GM12878 (cell line): ENCODE measurements around the gene BARHL1. TPM values are rescaled to one million over a fixed set of nuclear protein-coding genes. Genes with fewer than 3 reads are reported as not detected.

Source experiments
- ATAC-seq: fragments of 200-7000 bp; cut with Tn5 transposase; 3 replicates; pipeline ENCODE4 v1.9.1; 2020; ENCODE audit warnings: mild to moderate bottlenecking, moderate library complexity
- BruUV-seq: library from RNA; stranded (reverse); fragments of 400-500 nt; replicated peaks from 2 replicates; lab custom pipeline; 2021; lab: Mats Ljungman, UMichigan
- CTCF ChIA-PET: fragments of 300-600 bp; sonication (Branson Sonifier 250); formaldehyde crosslinking; extraction: SDS; loops from one replicate; lab custom pipeline; 2021; ENCODE audit warnings: inconsistent platforms; lab: Yijun Ruan, JAX
- POLR2A ChIA-PET: fragments of 350-600 bp; formaldehyde crosslinking; extraction: SDS; loops from one replicate; lab custom pipeline; 2021; ENCODE audit warnings: inconsistent platforms; lab: Charles Lee
- RAD21 ChIA-PET: fragments of 300-600 bp; sonication (Branson Sonifier 250); formaldehyde crosslinking; loops from one replicate; lab custom pipeline; 2023; ENCODE audit warnings: antibody characterized with exemption; ENCODE audit not compliant: unreplicated experiment; lab: Charles Lee
- SMC1A ChIA-PET: fragments of 300-600 bp; sonication (Branson Sonifier 250); formaldehyde crosslinking; loops from one replicate; lab custom pipeline; 2023; ENCODE audit not compliant: unreplicated experiment, uncharacterized antibody; lab: Charles Lee
- DNase-seq: peaks from one replicate; pipeline ENCODE4 v3.0.0-alpha.2; 2011; ENCODE audit warnings: low read depth, low spot score
- FAIRE-seq: peaks from 3 replicates; lab custom pipeline; 2011; peaks lifted over from hg19 to GRCh38; lab: Jason Lieb, UNC
- H2AFZ ChIP-seq: 2 replicates; pipeline ENCODE4 v1.6.0; 2011; ENCODE audit warnings: low read depth, low read length, control low read depth; ENCODE audit not compliant: control insufficient read depth
- H3K27ac ChIP-seq: 2 replicates; pipeline ENCODE4 v1.5.1; 2011; ENCODE audit warnings: control low read depth; ENCODE audit not compliant: control insufficient read depth, insufficient read depth
- H3K27me3 ChIP-seq, 2 experiments: replicated peaks in 1 of 2; 2 replicates each; pipeline versions ENCODE4 v1.6.0 to v1.6.1; 2011; ENCODE audit warnings: low read length in 1 of 2; ENCODE audit not compliant: control insufficient read depth in 2 of 2, insufficient read depth in 2 of 2
- H3K36me3 ChIP-seq, 2 experiments: 2 replicates each; pipeline ENCODE4 v1.5.1; 2011; ENCODE audit warnings: low read length in 1 of 2; ENCODE audit not compliant: control insufficient read depth in 2 of 2, insufficient read depth in 2 of 2
- H3K4me1 ChIP-seq: 2 replicates; pipeline ENCODE4 v1.6.1; 2011; ENCODE audit warnings: mild to moderate bottlenecking, low read length, moderate library complexity, mixed read lengths; ENCODE audit not compliant: control insufficient read depth, insufficient read depth
- H3K4me2 ChIP-seq: 2 replicates; pipeline ENCODE4 v1.6.0; 2011; ENCODE audit warnings: control low read depth; ENCODE audit not compliant: control insufficient read depth, insufficient read depth
- H3K4me3 ChIP-seq: fragments of 200-600 bp; sonication (generic); 2 replicates; pipeline ENCODE4 v1.5.1; 2016
- H3K79me2 ChIP-seq: 2 replicates; pipeline ENCODE4 v1.6.0; 2011; ENCODE audit warnings: low read length; ENCODE audit not compliant: control insufficient read depth, insufficient read depth
- H3K9ac ChIP-seq: 2 replicates; pipeline ENCODE4 v1.8.0; 2011; ENCODE audit warnings: low read length, control low read depth, mixed read lengths; ENCODE audit not compliant: control insufficient read depth, insufficient read depth
- H3K9me3 ChIP-seq: replicated peaks from 3 replicates; pipeline ENCODE4 v1.5.1; 2011; ENCODE audit warnings: mild to moderate bottlenecking, low read length; ENCODE audit not compliant: control insufficient read depth, insufficient read depth
- H4K20me1 ChIP-seq: 2 replicates; pipeline ENCODE4 v1.6.0; 2011; ENCODE audit not compliant: control insufficient read depth, insufficient read depth
- IKZF2 ChIP-seq, 2 experiments: fragments of 450-650 bp; IDR thresholded peaks; 2 replicates each; pipeline ENCODE4 v1.6.1; 2017; ENCODE audit warnings: mild to moderate bottlenecking in 2 of 2, moderate library complexity in 2 of 2
- RELB ChIP-seq: fragments of 450-650 bp; IDR thresholded peaks from 2 replicates; pipeline ENCODE4 v1.6.1; 2017; ENCODE audit warnings: low read depth, mild to moderate bottlenecking, moderate library complexity
- RFX5 ChIP-seq: IDR thresholded peaks from 2 replicates; pipeline ENCODE4 v1.6.1; 2011; ENCODE audit warnings: low read depth, low read length, improper control_type of control experiment
- TCF12 ChIP-seq: IDR thresholded peaks from 2 replicates; pipeline ENCODE4 v1.6.1; 2011; ENCODE audit warnings: low read depth, mild to moderate bottlenecking, low read length
- WRNIP1 ChIP-seq: IDR thresholded peaks from 2 replicates; pipeline ENCODE4 v1.6.1; 2011; ENCODE audit warnings: low read depth, low read length, improper control_type of control experiment, borderline replicate concordance
- YY1 ChIP-seq: IDR thresholded peaks from 2 replicates; pipeline ENCODE4 v1.6.1; 2011; ENCODE audit warnings: low read depth, mild to moderate bottlenecking, low read length
- WGBS: methylation state at CpG from one replicate; pipeline ENCODE4 v1.1.6; 2016; ENCODE audit warnings: low lambda C conversion rate; ENCODE audit not compliant: insufficient replicate concordance, insufficient coverage; ENCODE audit errors: missing lambda C conversion rate; 5-methylcytosine and 5-hydroxymethylcytosine counted together
- in situ Hi-C: fragments of 300-500 bp; cut with MboI; formaldehyde crosslinking; loops from 9 replicates; pipeline ENCODE4 v1.14.3; 2018; ENCODE audit warnings: mixed read lengths
- intact Hi-C: fragments of 100-400 bp; cut with micrococcal nuclease; formaldehyde crosslinking; loops from one replicate; pipeline ENCODE4 v1.14.2; 2022; ENCODE audit not compliant: unreplicated experiment
- polyA plus RNA-seq, 11 experiments: library from polyadenylated mRNA; depleted of rRNA in 4 of 11; unstranded in 6 of 11; stranded (reverse) in 5 of 11; fragments of >200 nt; fragmentation: Nextera tagmentation in 4 of 11; fragmentation: Illumina TruSeq in 1 of 11; extraction: Ambion mirVana in 4 of 11; extraction: Trizol in 1 of 11; gene quantifications; 1 replicate in 1 of 11; 2 replicates in 10 of 11; pipeline versions ENCODE4 v1.2.1 to v1.2.3, GENCODE V29; 2011 to 2016; ENCODE audit warnings: inconsistent platforms in 2 of 11, missing spikeins in 2 of 11, low read depth in 1 of 11
- total RNA-seq, 4 experiments: library from RNA; depleted of rRNA in 3 of 4; stranded (reverse); fragments of >200 nt in 3 of 4; fragmentation: Illumina TruSeq in 1 of 4; extraction: Trizol in 1 of 4; gene quantifications; 2 replicates each; pipeline versions ENCODE4 v1.2.1 to v1.2.3, GENCODE V29; 2013 to 2021
- TF ChIP-seq, protein P1 (sequence below): IDR thresholded peaks from 2 replicates; pipeline ENCODE4 v1.6.1; 2011; ENCODE audit warnings: borderline replicate concordance, low read depth, mild to moderate bottlenecking, moderate library complexity, low read length; ENCODE audit not compliant: insufficient read depth, poor library complexity, severe bottlenecking

Gene BARHL1
- total and polyA plus RNA-seq, 10 of the 15 experiments (the other 5 are each of a cell fraction or from before 2014, with no cell fraction given), result not detected

- Histone ChIP-seq H3K79me2 (no peaks in the 10 kb centered on the region), H4K20me1 (peaks cover 5% of the 10 kb centered on the region), H2AFZ (no peak overlapping the region), H3K27me3 (peaks cover 25% of the 10 kb centered on the region in 2 experiments), H3K4me1 (no peaks in the 10 kb centered on the region), H3K27ac (no peak overlapping the region), H3K4me3 (no peak overlapping the region), H3K36me3 (no peaks in the 10 kb centered on the region), H3K4me2 (no peak overlapping the region), H3K9ac (no peak overlapping the region), H3K9me3 (no peaks in the 10 kb centered on the region)
- ChIA-PET CTCF (no interaction called here), SMC1A (no interaction called here), RAD21 (no interaction called here), POLR2A (no interaction called here)
- in situ Hi-C loops, result no loop called here
- FAIRE-seq (no peak), DNase-seq (no peak), ATAC-seq (no peak)
- intact Hi-C loops, result no loop called here
- BruUV-seq, result no TSS peak
- TF ChIP-seq YY1 (no peak), IKZF2 (IDR thresholded peaks at IDR 0.05) (no peak), WRNIP1 (no peak), RELB (no peak), TCF12 (no peak), RFX5 (no peak)
- TF ChIP-seq, protein P1, sequence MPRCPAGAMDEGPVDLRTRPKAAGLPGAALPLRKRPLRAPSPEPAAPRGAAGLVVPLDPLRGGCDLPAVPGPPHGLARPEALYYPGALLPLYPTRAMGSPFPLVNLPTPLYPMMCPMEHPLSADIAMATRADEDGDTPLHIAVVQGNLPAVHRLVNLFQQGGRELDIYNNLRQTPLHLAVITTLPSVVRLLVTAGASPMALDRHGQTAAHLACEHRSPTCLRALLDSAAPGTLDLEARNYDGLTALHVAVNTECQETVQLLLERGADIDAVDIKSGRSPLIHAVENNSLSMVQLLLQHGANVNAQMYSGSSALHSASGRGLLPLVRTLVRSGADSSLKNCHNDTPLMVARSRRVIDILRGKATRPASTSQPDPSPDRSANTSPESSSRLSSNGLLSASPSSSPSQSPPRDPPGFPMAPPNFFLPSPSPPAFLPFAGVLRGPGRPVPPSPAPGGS, result no peak
- 25% methylated on average over 5 of the region's 6 CpGs for WGBS
Observed at GRCh38 chr9:132587592-132587955, 5.2 kb downstream of the BARHL1 start.
